MCF 10A (cell line): ENCODE measurements around the gene SPACDR. TPM values are rescaled to one million over a fixed set of nuclear protein-coding genes. Genes with fewer than 3 reads are reported as not detected.

ENCODE experiments used
- BruUV-seq: library from RNA; stranded (reverse); fragments of 400-500 nt; replicated peaks from 2 replicates; lab custom pipeline; 2021; lab: Mats Ljungman, UMichigan
- CTCF ChIA-PET: fragments of 300-600 bp; sonication (Branson Sonifier 250); formaldehyde crosslinking; extraction: SDS; loops from one replicate; lab custom pipeline; 2021; ENCODE audit warnings: antibody characterized with exemption, inconsistent platforms; lab: Yijun Ruan, JAX
- POLR2A ChIA-PET: fragments of 300-600, 350-650 bp; sonication (Branson Sonifier 250); formaldehyde crosslinking; extraction: SDS; loops from one replicate; lab custom pipeline; 2020; ENCODE audit warnings: antibody characterized with exemption, inconsistent platforms; lab: Yijun Ruan, JAX
- DNase-seq: peaks from one replicate; pipeline ENCODE4 v3.0.0-alpha.2; 2018; ENCODE audit not compliant: unreplicated experiment
- H3K27ac Mint-ChIP-seq: one replicate; pipeline ENCODE4 v1.8.0; 2022; ENCODE audit warnings: mild to moderate bottlenecking, low read depth, mixed read lengths; ENCODE audit not compliant: unreplicated experiment
- H3K27me3 Mint-ChIP-seq: one replicate; pipeline ENCODE4 v1.8.0; 2022; ENCODE audit warnings: mixed read lengths; ENCODE audit not compliant: insufficient read depth, unreplicated experiment
- H3K36me3 Mint-ChIP-seq: one replicate; pipeline ENCODE4 v1.8.0; 2022; ENCODE audit warnings: mild to moderate bottlenecking, moderate library complexity, mixed read lengths; ENCODE audit not compliant: insufficient read depth, unreplicated experiment
- H3K4me1 Mint-ChIP-seq: one replicate; pipeline ENCODE4 v1.8.0; 2022; ENCODE audit warnings: mixed read lengths; ENCODE audit not compliant: insufficient read depth, unreplicated experiment
- H3K4me3 Mint-ChIP-seq: one replicate; pipeline ENCODE4 v1.8.0; 2022; ENCODE audit warnings: mild to moderate bottlenecking, moderate library complexity, mixed read lengths; ENCODE audit not compliant: unreplicated experiment
- H3K9me3 Mint-ChIP-seq: one replicate; pipeline ENCODE4 v1.8.0; 2022; ENCODE audit warnings: mixed read lengths; ENCODE audit not compliant: unreplicated experiment
- CTCF ChIP-seq: fragments of 200-600 bp; IDR thresholded peaks from one replicate; pipeline ENCODE4 v1.8.0; 2022; ENCODE audit warnings: antibody characterized with exemption, mild to moderate bottlenecking; ENCODE audit not compliant: unreplicated experiment
- intact Hi-C: fragments of 100-400 bp; cut with micrococcal nuclease; formaldehyde crosslinking; loops from 2 replicates; pipeline ENCODE4 v1.14.1; 2022
- total RNA-seq: library from RNA; stranded (reverse); gene quantifications from 2 replicates; pipeline ENCODE4 v1.2.3, GENCODE V29; 2022

Gene SPACDR
- total RNA-seq, 1 experiment from 2014 or later = 0.49 TPM

- no TSS peak for BruUV-seq
- Mint-ChIP-seq H3K9me3 (no peaks in the 10 kb centered on the region), H3K27me3 (no peaks in the 10 kb centered on the region), H3K4me1 (peaks cover 36% of the 10 kb centered on the region), H3K27ac (no peak overlapping the region), H3K36me3 (peaks cover 59% of the 10 kb centered on the region), H3K4me3 (no peak overlapping the region)
- intact Hi-C loops = no loop called here
- ChIA-PET POLR2A (interaction anchor here (1.8 kb wide), 1 partner anchor 153 kb away, joined by 5 read pairs; the partner anchor contains the start of gene FBXO24), CTCF (no interaction called here)
- DNase-seq = no peak
- no peak for TF ChIP-seq CTCF
Measured at GRCh38 chr7:100433592-100434296, 30.3 kb downstream of the SPACDR start.

GRCh38 chr7:100433276-100433591 is 30.8 kb downstream of the SPACDR start:
- no TSS peak for BruUV-seq
- H3K4me3 Mint-ChIP-seq = no peak overlapping the region
- no peaks in the 10 kb centered on the region for H3K27me3 Mint-ChIP-seq
- H3K36me3 Mint-ChIP-seq = peaks cover 64% of the 10 kb centered on the region
- POLR2A ChIA-PET = interaction anchor here (1.8 kb wide), 1 partner anchor 153 kb away, joined by 5 read pairs; the partner anchor contains the start of gene FBXO24
- intact Hi-C loops = no loop called here
- H3K4me1 Mint-ChIP-seq = peaks cover 36% of the 10 kb centered on the region
- DNase-seq = no peak
- no peaks in the 10 kb centered on the region for H3K9me3 Mint-ChIP-seq
- peak overlapping the region; percentile 19 for H3K27ac Mint-ChIP-seq
- CTCF ChIA-PET = no interaction called here
- no peak for TF ChIP-seq CTCF

- DNase-seq = no peak
- BruUV-seq = no TSS peak
- no peak for TF ChIP-seq CTCF
- Mint-ChIP-seq H3K4me3 (peak overlapping the region; percentile 82), H3K27me3 (no peaks in the 10 kb centered on the region), H3K36me3 (peaks cover 64% of the 10 kb centered on the region), H3K4me1 (peaks cover 39% of the 10 kb centered on the region), H3K27ac (peak overlapping the region; percentile 19), H3K9me3 (no peaks in the 10 kb centered on the region)
- POLR2A ChIA-PET = interaction anchor here (0.6 to 1.8 kb wide), 2 partner anchors 154 to 161 kb away, joined by 3 to 5 read pairs; partner anchors contain the start of gene FBXO24
- intact Hi-C loops = no loop called here
- CTCF ChIA-PET = interaction anchor here (0.7 kb wide), 1 partner anchor 39 kb away, joined by 3 read pairs; no protein-coding TSS in a partner anchor
Measured at GRCh38 chr7:100432621-100433275, 31.3 kb downstream of the SPACDR start.

- peaks cover 41% of the 10 kb centered on the region for H3K4me1 Mint-ChIP-seq
- H3K4me3 Mint-ChIP-seq = peak overlapping the region; percentile 82
- H3K36me3 Mint-ChIP-seq = peaks cover 64% of the 10 kb centered on the region
- no peak for DNase-seq
- no peak for TF ChIP-seq CTCF
- intact Hi-C loops = no loop called here
- BruUV-seq = no TSS peak
- CTCF ChIA-PET = interaction anchor here (0.7 to 1.0 kb wide), 2 partner anchors 37 to 39 kb away, joined by 3 read pairs; no protein-coding TSS in a partner anchor
- no peaks in the 10 kb centered on the region for H3K9me3 Mint-ChIP-seq
- H3K27ac Mint-ChIP-seq = no peak overlapping the region
- H3K27me3 Mint-ChIP-seq = no peaks in the 10 kb centered on the region
- POLR2A ChIA-PET = interaction anchor here (0.6 to 1.2 kb wide), 2 partner anchors 18 to 160 kb away, joined by 3 to 4 read pairs; no protein-coding TSS in a partner anchor
Measured at GRCh38 chr7:100432053-100432452, 32.0 kb downstream of the SPACDR start.
